ENCODE data around the gene CAPRIN2. TPM values are rescaled to one million over a fixed set of nuclear protein-coding genes. Genes with fewer than 3 reads are reported as not detected.

Gene CAPRIN2
- total RNA-seq, 1 donor = 82.2 TPM

DNA sequence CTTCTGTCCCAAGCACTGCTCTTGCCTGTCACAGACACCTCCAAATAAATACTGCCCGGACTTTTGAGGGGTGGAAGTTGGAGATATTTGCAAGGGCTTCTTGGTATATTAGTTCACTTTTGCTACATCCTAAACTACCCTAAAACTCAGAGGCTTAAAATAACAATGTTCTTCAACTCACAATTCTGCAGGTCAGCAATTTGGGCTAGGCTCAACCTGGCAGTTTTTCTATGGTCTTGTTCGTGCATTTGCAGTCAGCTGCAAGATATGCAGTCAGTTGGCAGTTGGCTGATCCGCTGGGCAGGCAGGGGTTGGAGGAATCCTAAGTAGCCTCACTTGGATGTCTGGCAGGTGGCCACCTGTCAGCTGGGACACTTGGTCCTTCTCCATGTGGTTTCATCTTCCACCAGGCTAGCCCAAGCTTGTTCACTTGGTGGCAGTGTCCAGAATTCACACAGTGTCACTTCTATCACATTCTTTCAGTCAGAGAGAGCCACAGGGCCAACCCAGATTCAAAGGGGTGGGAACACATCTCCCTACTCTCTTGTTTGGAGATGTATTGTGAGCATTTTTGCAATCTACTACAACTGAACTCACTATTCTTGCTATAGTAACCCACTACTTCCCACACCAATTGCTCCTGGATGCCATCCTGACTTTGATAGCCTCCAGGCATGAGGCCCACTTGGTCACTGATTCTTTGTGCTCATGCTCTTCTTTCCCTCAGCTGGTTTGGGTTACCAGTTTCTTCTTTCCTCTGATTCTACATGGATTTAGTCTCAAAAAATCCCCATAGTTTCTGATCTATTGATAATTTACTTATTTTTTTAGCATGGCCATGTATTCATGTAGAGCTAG, 27.8 kb upstream of the CAPRIN2 start:
- H3K4me3 ChIP-seq (ENCODE audit: low read depth, low read length) = no peak overlapping the region
- TF ChIP-seq, protein P1, sequence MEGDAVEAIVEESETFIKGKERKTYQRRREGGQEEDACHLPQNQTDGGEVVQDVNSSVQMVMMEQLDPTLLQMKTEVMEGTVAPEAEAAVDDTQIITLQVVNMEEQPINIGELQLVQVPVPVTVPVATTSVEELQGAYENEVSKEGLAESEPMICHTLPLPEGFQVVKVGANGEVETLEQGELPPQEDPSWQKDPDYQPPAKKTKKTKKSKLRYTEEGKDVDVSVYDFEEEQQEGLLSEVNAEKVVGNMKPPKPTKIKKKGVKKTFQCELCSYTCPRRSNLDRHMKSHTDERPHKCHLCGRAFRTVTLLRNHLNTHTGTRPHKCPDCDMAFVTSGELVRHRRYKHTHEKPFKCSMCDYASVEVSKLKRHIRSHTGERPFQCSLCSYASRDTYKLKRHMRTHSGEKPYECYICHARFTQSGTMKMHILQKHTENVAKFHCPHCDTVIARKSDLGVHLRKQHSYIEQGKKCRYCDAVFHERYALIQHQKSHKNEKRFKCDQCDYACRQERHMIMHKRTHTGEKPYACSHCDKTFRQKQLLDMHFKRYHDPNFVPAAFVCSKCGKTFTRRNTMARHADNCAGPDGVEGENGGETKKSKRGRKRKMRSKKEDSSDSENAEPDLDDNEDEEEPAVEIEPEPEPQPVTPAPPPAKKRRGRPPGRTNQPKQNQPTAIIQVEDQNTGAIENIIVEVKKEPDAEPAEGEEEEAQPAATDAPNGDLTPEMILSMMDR (IDR thresholded peaks at IDR 0.05; ENCODE audit: insufficient read depth, low read length) = no peak
- no peak for DNase-seq (ENCODE audit: low read depth)

DNA sequence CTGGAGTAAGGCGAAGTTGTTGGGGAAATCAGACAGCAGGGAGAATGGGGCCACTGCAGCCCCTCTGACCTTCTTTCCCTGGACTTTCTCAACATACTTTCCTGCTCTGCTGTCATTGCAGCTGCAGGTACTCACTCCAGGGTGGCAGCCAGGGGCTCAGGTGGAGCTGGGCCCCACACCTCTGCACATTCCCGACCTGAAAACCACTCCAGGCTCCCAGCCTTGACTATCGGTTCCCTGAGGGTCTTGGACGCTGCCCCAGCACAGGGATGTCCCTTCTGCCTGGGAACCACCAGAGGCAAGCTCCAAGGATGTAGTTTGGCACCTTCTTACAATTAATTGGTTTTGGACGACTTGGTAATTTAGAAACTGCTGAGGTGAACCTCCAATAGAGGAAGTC, 24.8 kb upstream of the CAPRIN2 start:
- no peak for DNase-seq (ENCODE audit: low read depth)
- no peak overlapping the region for H3K4me3 ChIP-seq (ENCODE audit: low read depth, low read length)
- TF ChIP-seq, protein P1 (IDR thresholded peaks at IDR 0.05; ENCODE audit: insufficient read depth, low read length) = no peak

DNA sequence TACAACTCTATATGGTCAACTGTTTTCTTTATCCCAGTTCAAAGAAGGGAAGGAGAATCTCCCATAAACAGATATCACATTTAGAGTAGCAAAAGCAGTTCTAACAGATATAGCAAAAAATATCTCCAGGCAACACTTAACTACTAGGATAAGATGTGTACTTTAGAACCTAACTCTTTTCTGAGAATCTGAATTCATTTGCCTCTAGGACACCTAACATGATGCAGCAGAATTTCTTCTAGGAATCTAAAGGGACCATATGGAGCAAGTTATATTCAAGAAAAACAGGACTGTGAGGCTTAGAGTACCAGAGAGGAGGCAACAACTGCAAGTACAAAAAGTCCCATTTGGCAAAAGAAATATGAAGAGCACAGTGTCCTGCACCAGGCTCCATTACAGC, 24.4 kb upstream of the CAPRIN2 start:
- TF ChIP-seq, protein P1 (IDR thresholded peaks at IDR 0.05; ENCODE audit: insufficient read depth, low read length) = no peak
- no peak for DNase-seq (ENCODE audit: low read depth)
- H3K4me3 ChIP-seq (ENCODE audit: low read depth, low read length) = no peak overlapping the region

DNA sequence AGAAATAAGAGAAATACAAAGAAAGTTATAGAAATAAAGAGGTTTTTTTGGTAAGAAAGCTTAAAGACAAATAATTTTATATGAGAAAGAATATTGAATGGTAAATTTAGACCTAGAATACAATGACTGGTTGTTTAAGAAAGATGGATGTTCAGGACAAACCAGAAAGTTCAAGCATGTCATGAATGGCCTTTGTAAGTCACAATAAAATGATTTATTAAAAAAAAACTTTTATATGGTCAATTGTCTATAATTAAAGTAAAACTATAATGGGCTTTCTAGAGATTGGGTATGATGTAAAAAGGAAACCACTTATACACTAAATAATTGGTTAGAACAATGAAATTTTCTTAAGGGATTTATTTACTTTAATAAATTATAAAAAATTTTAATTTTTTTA, 19.8 kb upstream of the CAPRIN2 start:
- no peak overlapping the region for H3K4me3 ChIP-seq (ENCODE audit: low read depth, low read length)
- DNase-seq (ENCODE audit: low read depth) = no peak
- TF ChIP-seq, protein P1 (IDR thresholded peaks at IDR 0.05; ENCODE audit: insufficient read depth, low read length) = no peak

DNA sequence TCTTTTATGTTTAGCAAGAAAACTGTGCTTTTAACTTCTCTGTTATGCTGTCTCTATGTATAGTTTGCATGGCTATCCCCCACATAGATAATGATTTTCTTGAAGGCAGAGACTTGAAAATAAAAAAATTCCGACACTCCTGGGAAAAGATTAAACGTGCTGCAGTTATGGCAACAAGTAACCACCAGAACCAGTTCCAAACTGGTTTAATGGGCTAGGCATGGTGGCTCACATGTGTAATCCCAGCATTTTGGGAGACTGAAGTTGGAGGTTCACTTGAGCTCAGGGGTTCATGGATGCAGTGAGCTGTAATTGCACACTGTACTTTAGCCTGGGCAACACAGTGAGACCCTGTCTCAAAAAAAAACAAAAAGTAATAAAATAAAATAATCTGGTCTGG, 15.1 kb upstream of the CAPRIN2 start:
- TF ChIP-seq, protein P1 (IDR thresholded peaks at IDR 0.05; ENCODE audit: insufficient read depth, low read length) = no peak
- DNase-seq (ENCODE audit: low read depth) = no peak
- no peak overlapping the region for H3K4me3 ChIP-seq (ENCODE audit: low read depth, low read length)

DNA sequence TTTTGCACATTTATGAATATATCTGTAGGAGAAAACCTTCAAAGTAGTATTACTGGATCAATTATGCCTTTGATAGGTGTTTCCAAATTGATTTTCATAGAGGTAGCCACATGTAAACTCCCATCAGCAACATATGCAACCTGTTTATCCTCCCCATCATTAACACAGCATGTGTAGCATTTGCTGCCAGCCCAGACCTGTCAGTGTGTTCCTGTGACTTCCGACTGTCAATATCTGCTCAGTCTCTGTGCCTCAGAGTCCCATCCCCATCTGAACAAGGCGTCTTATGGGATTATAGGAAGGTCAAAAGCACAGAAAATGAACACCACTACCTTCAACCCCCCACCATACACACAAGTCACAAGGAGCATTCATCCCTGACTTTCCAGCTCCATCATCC, 9.5 kb upstream of the CAPRIN2 start:
- no peak for DNase-seq (ENCODE audit: low read depth)
- H3K4me3 ChIP-seq (ENCODE audit: low read depth, low read length) = no peak overlapping the region
- TF ChIP-seq, protein P1 (IDR thresholded peaks at IDR 0.05; ENCODE audit: insufficient read depth, low read length) = no peak

Measured in fibroblast of the aortic adventitia (primary cell).